Measurements from ENCODE around the gene RAD51B.

DNA sequence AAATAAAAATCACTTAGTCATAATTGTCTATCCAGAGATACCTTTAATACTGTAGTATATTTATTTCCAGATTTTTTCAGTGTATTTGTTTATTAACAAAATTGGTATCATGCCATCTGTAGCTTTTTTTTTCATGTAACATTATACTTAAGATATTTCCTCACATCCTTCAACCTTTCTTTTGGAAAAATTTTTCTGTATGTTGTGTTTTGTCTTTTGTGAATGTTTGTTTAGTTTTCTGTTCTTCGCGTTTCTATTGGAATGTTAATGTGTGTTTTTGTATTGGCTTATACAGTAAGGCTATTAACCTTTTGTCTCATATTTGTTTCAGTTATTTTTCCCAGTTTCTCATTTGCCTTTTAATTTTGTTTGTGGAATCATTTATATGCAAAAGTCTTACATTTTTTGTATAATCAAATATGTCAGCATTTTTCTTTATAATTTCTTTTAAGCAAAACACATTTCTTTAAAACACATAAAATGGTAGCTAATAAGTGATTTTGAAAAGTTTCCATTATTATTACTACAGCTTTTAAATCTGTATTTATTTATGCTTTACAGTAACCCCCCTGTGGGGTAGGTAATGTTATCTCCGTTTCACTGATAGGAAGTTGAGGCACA lies 433.7 kb downstream of the RAD51B start:
- no peak for TF ChIP-seq GABPB1 (CRISPR knock-in tag; IDR thresholded peaks at IDR 0.05)
- TF ChIP-seq, protein P1, sequence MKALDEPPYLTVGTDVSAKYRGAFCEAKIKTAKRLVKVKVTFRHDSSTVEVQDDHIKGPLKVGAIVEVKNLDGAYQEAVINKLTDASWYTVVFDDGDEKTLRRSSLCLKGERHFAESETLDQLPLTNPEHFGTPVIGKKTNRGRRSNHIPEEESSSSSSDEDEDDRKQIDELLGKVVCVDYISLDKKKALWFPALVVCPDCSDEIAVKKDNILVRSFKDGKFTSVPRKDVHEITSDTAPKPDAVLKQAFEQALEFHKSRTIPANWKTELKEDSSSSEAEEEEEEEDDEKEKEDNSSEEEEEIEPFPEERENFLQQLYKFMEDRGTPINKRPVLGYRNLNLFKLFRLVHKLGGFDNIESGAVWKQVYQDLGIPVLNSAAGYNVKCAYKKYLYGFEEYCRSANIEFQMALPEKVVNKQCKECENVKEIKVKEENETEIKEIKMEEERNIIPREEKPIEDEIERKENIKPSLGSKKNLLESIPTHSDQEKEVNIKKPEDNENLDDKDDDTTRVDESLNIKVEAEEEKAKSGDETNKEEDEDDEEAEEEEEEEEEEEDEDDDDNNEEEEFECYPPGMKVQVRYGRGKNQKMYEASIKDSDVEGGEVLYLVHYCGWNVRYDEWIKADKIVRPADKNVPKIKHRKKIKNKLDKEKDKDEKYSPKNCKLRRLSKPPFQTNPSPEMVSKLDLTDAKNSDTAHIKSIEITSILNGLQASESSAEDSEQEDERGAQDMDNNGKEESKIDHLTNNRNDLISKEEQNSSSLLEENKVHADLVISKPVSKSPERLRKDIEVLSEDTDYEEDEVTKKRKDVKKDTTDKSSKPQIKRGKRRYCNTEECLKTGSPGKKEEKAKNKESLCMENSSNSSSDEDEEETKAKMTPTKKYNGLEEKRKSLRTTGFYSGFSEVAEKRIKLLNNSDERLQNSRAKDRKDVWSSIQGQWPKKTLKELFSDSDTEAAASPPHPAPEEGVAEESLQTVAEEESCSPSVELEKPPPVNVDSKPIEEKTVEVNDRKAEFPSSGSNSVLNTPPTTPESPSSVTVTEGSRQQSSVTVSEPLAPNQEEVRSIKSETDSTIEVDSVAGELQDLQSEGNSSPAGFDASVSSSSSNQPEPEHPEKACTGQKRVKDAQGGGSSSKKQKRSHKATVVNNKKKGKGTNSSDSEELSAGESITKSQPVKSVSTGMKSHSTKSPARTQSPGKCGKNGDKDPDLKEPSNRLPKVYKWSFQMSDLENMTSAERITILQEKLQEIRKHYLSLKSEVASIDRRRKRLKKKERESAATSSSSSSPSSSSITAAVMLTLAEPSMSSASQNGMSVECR (CRISPR knock-in tag; IDR thresholded peaks at IDR 0.05; ENCODE audit: borderline replicate concordance) = no peak
- TF ChIP-seq, protein P2, sequence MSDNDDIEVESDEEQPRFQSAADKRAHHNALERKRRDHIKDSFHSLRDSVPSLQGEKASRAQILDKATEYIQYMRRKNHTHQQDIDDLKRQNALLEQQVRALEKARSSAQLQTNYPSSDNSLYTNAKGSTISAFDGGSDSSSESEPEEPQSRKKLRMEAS (CRISPR knock-in tag; IDR thresholded peaks at IDR 0.05) = no peak
